ENCODE measurements around the gene ICA1.

DNA sequence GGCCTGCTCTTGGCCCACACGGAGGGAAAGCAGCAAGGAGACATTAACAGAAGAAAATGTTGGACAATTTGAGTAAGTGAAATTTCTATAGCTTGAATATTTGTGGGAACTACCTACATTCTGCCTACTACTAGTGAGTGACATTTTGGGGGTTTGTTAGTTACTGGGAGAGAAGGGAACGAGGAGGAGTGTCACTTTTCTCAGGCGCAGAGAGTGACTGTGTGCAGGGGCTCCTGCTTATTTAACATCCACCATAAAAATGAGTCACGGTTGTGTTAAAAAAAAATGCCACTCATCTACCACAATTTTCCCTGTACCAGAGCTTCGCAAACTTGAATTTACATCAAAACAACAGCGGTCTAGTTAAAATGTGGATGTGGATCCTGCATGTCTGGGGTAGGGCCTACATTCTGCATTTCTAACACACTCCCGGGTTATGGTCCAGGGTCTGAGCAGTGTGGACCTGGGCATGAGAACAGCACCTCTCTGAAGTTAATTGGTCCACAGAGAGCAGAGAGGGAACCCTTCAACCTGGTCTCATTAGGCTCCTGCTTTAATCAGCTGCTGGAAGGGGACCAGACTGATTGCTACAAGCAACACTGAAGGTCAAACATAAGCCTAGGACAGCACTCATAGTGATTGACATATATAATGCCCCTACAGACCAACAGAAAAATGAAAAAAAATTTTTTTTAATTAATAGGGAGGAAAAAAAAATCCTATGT, 41.4 kb downstream of the ICA1 start:
- no peak for TF ChIP-seq EZH2 (IDR thresholded peaks at IDR 0.05)
- TF ChIP-seq POLR2AphosphoS5 (IDR thresholded peaks at IDR 0.05; ENCODE audit: borderline replicate concordance, low read depth, low read length) = no peak
- TF ChIP-seq FOXP2 (optimal IDR thresholded peaks at IDR 0.05; ENCODE audit: control extremely low read depth, extremely low read length, insufficient read depth) = no peak

Data from SK-N-MC (cell line).